Osteoblast (primary cell): ENCODE data around the gene NAGS. TPM values are rescaled to one million over a fixed set of nuclear protein-coding genes. Genes with fewer than 3 reads are reported as not detected.

Experiments
- DNase-seq: peaks from one replicate; pipeline ENCODE4 v3.0.0; 2011; ENCODE audit warnings: low spot score, mixed read lengths; ENCODE audit not compliant: insufficient read length; ENCODE audit errors: missing footprints
- H2AFZ ChIP-seq: 2 replicates; pipeline ENCODE4 v1.6.0; 2011; ENCODE audit warnings: mild to moderate bottlenecking, low read length
- H3K27ac ChIP-seq: 2 replicates; pipeline ENCODE4 v1.5.1; 2011; ENCODE audit warnings: mild to moderate bottlenecking, low read depth, low read length, moderate library complexity
- H3K27me3 ChIP-seq: 2 replicates; pipeline ENCODE4 v1.6.0; 2012; ENCODE audit warnings: mild to moderate bottlenecking, control low read depth, inconsistent platforms, low read length, moderate library complexity; ENCODE audit not compliant: insufficient read depth
- H3K36me3 ChIP-seq: 2 replicates; pipeline ENCODE4 v1.5.1; 2011; ENCODE audit warnings: mild to moderate bottlenecking, low read length, control low read depth, moderate library complexity; ENCODE audit not compliant: insufficient read depth
- H3K4me1 ChIP-seq: 2 replicates; pipeline ENCODE4 v1.5.1; 2011; ENCODE audit warnings: mild to moderate bottlenecking, low read length, control low read depth, moderate library complexity; ENCODE audit not compliant: insufficient read depth
- H3K4me2 ChIP-seq: 2 replicates; pipeline ENCODE4 v1.6.0; 2011; ENCODE audit warnings: mild to moderate bottlenecking, low read length; ENCODE audit not compliant: insufficient read depth
- H3K4me3 ChIP-seq: fragments of 200-600 bp; sonication (generic); 3 replicates; pipeline ENCODE4 v1.5.1; 2012; ENCODE audit warnings: mild to moderate bottlenecking, low read length, inconsistent platforms; ENCODE audit not compliant: insufficient read depth
- H3K79me2 ChIP-seq: 2 replicates; pipeline ENCODE4 v1.6.0; 2012; ENCODE audit warnings: mild to moderate bottlenecking, low read length, control low read depth, inconsistent platforms; ENCODE audit not compliant: insufficient read depth
- H3K9me3 ChIP-seq: 2 replicates; pipeline ENCODE4 v1.5.1; 2011; ENCODE audit warnings: low read depth, low read length, control low read depth
- H4K20me1 ChIP-seq: 2 replicates; pipeline ENCODE4 v1.6.0; 2012; ENCODE audit warnings: mild to moderate bottlenecking, low read length, control low read depth; ENCODE audit not compliant: insufficient read depth
- CTCF ChIP-seq: IDR thresholded peaks from 2 replicates; pipeline ENCODE4 v1.5.1; 2011; ENCODE audit warnings: mild to moderate bottlenecking, low read depth, low read length, moderate library complexity; ENCODE audit errors: extremely low read depth
- total RNA-seq: library from RNA; depleted of rRNA; stranded (reverse); fragments of >200 nt; gene quantifications from 2 replicates; pipeline ENCODE4 v1.2.3, GENCODE V29; 2012

NAGS gene
- total RNA-seq, 1 donor = 0.36 TPM

- H3K27me3 ChIP-seq = peaks cover 57% of the 10 kb centered on the region
- H3K36me3 ChIP-seq = no peaks in the 10 kb centered on the region
- H3K4me3 ChIP-seq = no peak overlapping the region
- H3K27ac ChIP-seq = no peak overlapping the region
- no peaks in the 10 kb centered on the region for H3K4me1 ChIP-seq
- no peak for DNase-seq
- no peak for TF ChIP-seq CTCF
- no peaks in the 10 kb centered on the region for H3K79me2 ChIP-seq
- H4K20me1 ChIP-seq = no peaks in the 10 kb centered on the region
- H3K9me3 ChIP-seq = no peaks in the 10 kb centered on the region
- no peak overlapping the region for H2AFZ ChIP-seq
- no peak overlapping the region for H3K4me2 ChIP-seq
Measured at GRCh38 chr17:43982171-43982570, 22.3 kb upstream of the NAGS start.

GRCh38 chr17:43983196-43983514 lies 21.3 kb upstream of the NAGS start:
- Histone ChIP-seq H3K4me3 (no peak overlapping the region), H2AFZ (no peak overlapping the region)

GRCh38 chr17:43983515-43984411 lies 20.7 kb upstream of the NAGS start:
- Histone ChIP-seq H3K4me2 (peak overlapping the region; percentile 64), H3K27ac (no peak overlapping the region), H2AFZ (peak overlapping the region; percentile 56), H3K4me3 (peak overlapping the region; percentile 64), H3K9me3 (no peaks in the 10 kb centered on the region), H3K79me2 (no peaks in the 10 kb centered on the region), H3K4me1 (no peaks in the 10 kb centered on the region), H3K36me3 (no peaks in the 10 kb centered on the region), H3K27me3 (peaks cover 49% of the 10 kb centered on the region), H4K20me1 (no peaks in the 10 kb centered on the region)
- peak; percentile 14 for TF ChIP-seq CTCF
- no peak for DNase-seq

More at GRCh38 chr17:43983196-43983514, 21.3 kb upstream of the NAGS start:
- DNase-seq = no peak
- H3K4me2 ChIP-seq = peak overlapping the region; percentile 64
- peaks cover 50% of the 10 kb centered on the region for H3K27me3 ChIP-seq
- H4K20me1 ChIP-seq = no peaks in the 10 kb centered on the region
- TF ChIP-seq CTCF = no peak
- no peaks in the 10 kb centered on the region for H3K9me3 ChIP-seq
- H3K27ac ChIP-seq = no peak overlapping the region
- H3K36me3 ChIP-seq = no peaks in the 10 kb centered on the region
- no peaks in the 10 kb centered on the region for H3K4me1 ChIP-seq
- no peaks in the 10 kb centered on the region for H3K79me2 ChIP-seq

- TF ChIP-seq CTCF = no peak
- Histone ChIP-seq H3K4me2 (peak overlapping the region; percentile 64), H4K20me1 (no peaks in the 10 kb centered on the region), H3K27ac (no peak overlapping the region), H2AFZ (peak overlapping the region; percentile 56), H3K27me3 (peaks cover 43% of the 10 kb centered on the region), H3K79me2 (no peaks in the 10 kb centered on the region), H3K36me3 (no peaks in the 10 kb centered on the region), H3K4me3 (no peak overlapping the region), H3K4me1 (no peaks in the 10 kb centered on the region), H3K9me3 (no peaks in the 10 kb centered on the region)
- no peak for DNase-seq
Measured at GRCh38 chr17:43984521-43984920, 19.9 kb upstream of the NAGS start.
